ENCODE measurements around the gene CPPED1. TPM values are rescaled to one million over a fixed set of nuclear protein-coding genes. Genes with fewer than 3 reads are reported as not detected.

CPPED1 gene
- total RNA-seq, 4 donors from 2014 or later: 13.3 to 32.6 (median 16.4) TPM

GRCh38 chr16:12758670-12759558 is 44.8 kb downstream of the CPPED1 start:
- TF ChIP-seq CTCF (IDR thresholded peaks at IDR 0.05): no peak
- ATAC-seq (ENCODE audit: low FRiP score) (no peak), DNase-seq (ENCODE audit: low spot score) (no peak)

- TF ChIP-seq CTCF (IDR thresholded peaks at IDR 0.05): no peak
- DNase-seq (ENCODE audit: low spot score) (no peak), ATAC-seq (ENCODE audit: low FRiP score) (no peak)
Measured at GRCh38 chr16:12758031-12758669, 45.5 kb downstream of the CPPED1 start.

- ATAC-seq (ENCODE audit: low FRiP score) (no peak), DNase-seq (ENCODE audit: low spot score) (no peak)
- TF ChIP-seq CTCF (IDR thresholded peaks at IDR 0.05): no peak
Measured at GRCh38 chr16:12757546-12757945, 46.1 kb downstream of the CPPED1 start.

GRCh38 chr16:12754824-12755543 is 48.7 kb downstream of the CPPED1 start:
- no peak for ATAC-seq (ENCODE audit: low FRiP score)
- DNase-seq (ENCODE audit: low spot score): no peak
- no peak for TF ChIP-seq CTCF (IDR thresholded peaks at IDR 0.05)

DNA sequence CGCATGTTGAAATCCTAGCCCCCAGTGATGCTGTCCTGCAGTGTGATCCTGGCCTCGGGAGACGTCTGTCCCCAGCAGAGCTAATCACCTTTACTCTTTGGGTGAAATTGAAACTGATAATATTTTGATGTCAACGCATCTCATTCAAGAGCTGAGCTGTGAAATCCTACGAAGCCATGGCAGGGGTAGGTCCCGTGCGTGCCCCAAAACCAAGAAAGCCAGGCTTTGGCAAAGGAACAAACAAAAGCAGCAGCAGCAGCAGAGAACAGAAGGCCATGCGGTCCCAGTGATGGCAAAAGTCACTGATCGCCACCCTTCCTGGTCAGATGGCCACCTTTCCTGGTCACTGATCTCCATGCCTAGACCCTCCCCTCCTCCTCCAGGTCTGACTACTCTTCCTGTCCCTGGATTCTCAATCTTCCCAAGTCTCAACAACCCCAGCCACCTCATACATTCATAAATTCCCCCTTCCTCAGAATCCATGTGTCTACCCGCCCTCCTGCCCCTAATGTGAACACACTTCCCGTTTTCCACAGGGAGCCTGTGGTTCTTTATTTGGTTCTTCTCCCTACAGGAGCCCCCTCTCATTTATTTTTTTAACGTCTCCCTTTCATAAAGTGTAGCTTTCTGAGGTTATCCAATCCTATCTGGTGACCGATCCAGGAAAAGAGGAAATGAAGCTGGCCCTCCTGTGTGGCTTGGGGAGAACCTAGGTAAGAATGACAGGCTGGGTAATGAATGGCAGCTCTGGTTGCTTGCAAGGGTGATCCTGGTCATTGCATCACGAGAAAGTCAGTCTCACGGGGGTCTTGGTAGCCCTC is 50.3 kb downstream of the CPPED1 start:
- DNase-seq (ENCODE audit: low spot score) (no peak), ATAC-seq (ENCODE audit: low FRiP score) (no peak)
- no peak for TF ChIP-seq CTCF (IDR thresholded peaks at IDR 0.05)

- TF ChIP-seq CTCF (IDR thresholded peaks at IDR 0.05): no peak
Measured at GRCh38 chr16:12752159-12752558, 51.5 kb downstream of the CPPED1 start.

More at GRCh38 chr16:12752159-12752558, 51.5 kb downstream of the CPPED1 start:
- DNase-seq (ENCODE audit: low spot score): no peak
- ATAC-seq (ENCODE audit: low FRiP score): no peak
